NB4 (cell line): ENCODE results near the gene FRMD6.
"Not testable (repeated sequence)": the region's sequence is repeated elsewhere in the genome, so short reads cannot be mapped to it uniquely, and the experiment has no call there.

Source experiments
- CTCF ChIP-seq: IDR thresholded peaks from one replicate; pipeline ENCODE4 v1.5.1; 2012; ENCODE audit warnings: low read depth, low read length
- POLR2A ChIP-seq: IDR thresholded peaks from 2 replicates; pipeline ENCODE4 v1.6.1; 2011; ENCODE audit warnings: mild to moderate bottlenecking; ENCODE audit not compliant: insufficient read length; ENCODE audit errors: extremely low read depth

DNA sequence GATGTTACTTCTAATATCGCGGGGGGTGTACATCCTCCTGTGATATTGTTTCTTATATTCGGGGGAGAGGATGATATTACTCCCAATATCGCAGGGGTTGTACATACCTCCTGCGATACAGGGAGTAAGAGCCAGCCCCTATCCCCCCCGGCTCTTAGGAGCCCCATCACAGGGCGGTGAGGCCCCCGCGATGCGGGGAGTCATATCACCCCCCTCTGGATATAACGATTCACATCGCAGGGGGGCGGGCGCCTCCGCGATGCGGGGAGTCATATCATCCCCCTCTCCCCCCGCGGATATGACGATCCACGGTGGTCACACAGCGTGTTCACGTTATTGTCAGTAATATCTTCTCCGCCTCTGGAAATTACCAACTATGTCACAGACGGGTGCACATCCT lies 95.1 kb downstream of the FRMD6 start:
- TF ChIP-seq CTCF, POLR2A: not testable (repeated sequence)
